ENCODE data around the gene PDE1A.

GRCh38 chr2:182132605-182133004 lies 294.2 kb downstream of the PDE1A start:
- TF ChIP-seq CTCF (IDR thresholded peaks at IDR 0.05) = peak in 1 of 6 experiments; percentile 16
- TF ChIP-seq POLR2A (IDR thresholded peaks at IDR 0.05) = no peak

All from adrenal gland (tissue), 5 donors.